Measurements from ENCODE around the gene SYNE1.
"Not testable (repeated sequence)": the region's sequence is repeated elsewhere in the genome, so short reads cannot be mapped to it uniquely, and the experiment has no call there.

SYNE1 gene

DNA sequence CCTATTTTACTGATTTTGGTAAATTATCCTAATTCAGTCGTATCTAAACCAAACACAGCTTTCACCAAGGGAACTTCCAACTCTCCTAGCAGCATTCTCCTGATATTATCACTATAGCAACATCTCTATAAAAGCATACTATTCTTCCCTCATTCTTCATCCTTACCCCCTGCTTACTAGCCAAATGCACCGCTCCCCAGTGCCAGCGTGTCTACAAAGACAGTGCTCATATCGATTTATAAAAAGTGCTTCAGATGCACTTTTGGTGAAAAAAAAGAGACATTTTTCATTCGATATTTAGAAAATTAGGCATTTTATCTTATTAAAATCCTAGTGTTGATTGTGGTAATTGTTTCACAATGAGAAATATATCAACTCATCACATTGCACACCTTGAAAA, 74.0 kb downstream of the SYNE1 start:
- no peak for DNase-seq (ENCODE audit: low spot score)

DNA sequence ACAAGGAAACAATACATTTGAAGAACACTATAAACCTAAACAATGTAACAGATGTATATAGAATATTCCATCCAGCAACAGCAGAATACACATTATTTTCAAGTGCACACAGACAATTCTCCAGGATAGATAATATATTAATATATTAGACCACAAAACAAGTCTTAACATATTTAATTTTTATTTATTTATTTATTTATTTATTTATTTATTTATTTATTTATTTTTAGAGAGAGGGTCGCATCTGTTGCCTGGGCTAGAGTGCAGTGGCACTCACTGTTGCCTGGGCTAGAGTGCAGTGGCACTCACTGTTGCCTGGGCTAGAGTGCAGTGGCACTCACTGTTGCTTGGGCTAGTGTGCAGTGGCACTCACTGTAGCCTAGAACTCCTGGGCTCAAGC, 78.4 kb downstream of the SYNE1 start:
- DNase-seq (ENCODE audit: low spot score): not testable (repeated sequence)

DNA sequence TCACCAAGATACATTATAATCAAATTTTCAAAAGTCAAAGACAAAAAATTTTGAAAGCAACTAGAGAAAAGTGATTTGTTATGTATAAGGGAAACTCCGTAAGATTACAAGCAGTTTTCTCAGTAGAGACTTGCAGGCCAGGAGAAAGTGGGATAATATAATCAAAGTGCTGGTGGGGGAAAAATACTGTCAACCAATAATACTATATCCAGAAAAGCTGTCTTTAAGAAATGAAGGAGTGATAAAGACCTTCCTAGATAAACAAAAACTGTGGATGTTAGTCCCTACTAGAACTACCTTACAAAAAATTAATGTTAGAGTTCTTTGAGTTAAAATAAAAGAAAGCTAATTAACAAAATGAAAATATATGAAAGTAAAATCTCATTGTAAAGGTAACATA, 79.7 kb downstream of the SYNE1 start:
- no peak for DNase-seq (ENCODE audit: low spot score)

DNA sequence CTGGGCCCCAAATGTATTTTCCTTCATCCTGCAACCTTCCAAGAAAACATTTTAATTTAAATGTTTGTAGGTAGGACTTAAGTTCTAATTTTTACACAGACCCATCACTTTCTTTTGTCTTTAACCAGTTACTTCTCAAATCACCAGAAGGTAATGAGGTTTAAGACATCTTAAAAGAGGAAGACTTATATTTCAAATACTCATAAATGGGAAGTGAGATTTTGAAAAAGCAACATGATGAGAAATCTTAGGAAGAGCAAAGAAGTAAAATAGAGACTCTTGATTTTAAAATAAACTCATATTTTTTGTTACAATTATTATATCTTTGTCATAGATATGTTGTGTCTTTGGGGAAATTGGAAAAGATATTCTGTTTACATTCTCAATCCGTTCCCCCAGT, 82.3 kb downstream of the SYNE1 start:
- no peak for DNase-seq (ENCODE audit: low spot score)

DNA sequence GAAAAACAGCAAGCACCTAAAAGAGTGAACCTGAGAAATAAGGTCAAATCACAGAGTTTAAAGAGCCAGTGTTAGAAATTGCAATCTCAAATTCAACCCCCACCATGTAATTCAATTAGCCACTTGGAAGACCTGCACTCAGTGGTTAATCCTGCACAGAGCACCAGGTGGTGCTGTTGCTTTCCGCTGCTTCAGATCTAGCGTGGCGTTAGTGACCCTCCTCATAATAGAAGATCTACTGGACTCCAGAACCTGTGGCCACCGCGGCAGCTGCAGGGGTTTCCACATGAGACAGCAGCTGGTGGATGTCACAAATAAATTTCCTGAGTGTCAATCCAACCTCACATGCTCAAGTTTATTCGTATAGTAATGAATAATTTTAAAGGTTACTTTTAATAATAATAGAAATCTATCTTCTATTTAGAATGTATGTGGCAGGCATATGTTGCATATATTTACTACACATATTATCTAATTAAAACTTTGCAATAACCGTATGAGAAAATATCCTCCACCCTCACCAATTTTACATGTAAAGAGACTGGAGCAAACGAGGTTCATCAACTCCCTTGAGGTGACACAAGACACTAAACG, 84.4 kb downstream of the SYNE1 start:
- DNase-seq (ENCODE audit: low spot score): peak; percentile 59

DNA sequence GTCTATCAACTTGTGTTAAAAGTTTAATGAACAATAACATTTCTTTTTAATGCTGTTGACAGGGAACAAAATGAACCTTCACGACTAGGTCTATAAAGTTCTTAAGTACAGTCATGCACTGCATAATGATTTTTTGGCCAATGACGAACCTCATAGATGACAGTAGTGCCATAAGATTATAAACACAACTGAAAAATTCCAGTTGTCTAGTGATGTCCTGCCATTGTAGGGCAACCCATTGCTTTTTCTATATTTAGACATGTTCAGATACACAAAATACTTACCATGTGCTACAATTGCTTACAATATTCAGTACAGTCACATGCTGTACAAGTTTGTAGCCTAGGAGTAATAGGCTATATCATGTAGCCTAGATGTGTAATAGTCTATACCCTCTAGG, 93.6 kb downstream of the SYNE1 start:
- DNase-seq (ENCODE audit: low spot score): no peak

DNA sequence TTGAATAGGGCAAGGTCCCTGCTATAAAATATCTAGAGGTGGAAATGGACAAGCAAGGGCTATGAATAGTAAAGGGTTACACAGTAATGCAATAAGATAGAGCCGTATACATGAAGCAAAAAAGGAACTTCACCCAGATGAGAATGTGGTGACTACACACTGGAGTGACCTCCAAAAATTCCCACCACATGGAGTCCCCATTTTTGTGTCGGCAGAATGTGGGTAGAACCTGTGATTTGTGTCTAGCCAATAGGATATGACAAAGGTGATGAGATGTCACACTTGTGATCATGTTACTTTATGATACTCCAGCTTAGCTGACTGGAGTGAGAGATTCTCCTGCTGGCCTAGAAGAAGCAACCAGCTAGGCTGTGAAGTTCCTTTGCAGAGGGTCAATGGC, 96.8 kb downstream of the SYNE1 start:
- DNase-seq (ENCODE audit: low spot score): no peak

DNA sequence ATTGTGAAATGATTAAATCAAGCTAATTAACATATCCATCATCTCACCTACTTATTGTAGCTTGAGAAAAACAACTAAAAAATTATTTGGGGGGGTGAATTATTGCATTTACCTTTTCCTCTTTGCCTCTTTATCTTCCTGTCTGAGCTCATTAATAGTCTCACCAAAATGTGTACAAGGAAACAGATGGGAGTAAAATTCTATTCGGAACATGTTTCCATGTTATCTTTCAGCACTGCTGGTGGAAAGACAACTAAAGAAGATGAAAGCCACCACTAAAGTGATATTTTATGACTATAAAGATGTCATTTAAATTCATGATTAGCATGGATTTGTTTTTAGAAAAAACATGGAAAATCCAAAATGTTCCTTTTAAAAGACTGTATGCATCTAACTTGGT, 102.6 kb downstream of the SYNE1 start:
- no peak for DNase-seq (ENCODE audit: low spot score)

DNA sequence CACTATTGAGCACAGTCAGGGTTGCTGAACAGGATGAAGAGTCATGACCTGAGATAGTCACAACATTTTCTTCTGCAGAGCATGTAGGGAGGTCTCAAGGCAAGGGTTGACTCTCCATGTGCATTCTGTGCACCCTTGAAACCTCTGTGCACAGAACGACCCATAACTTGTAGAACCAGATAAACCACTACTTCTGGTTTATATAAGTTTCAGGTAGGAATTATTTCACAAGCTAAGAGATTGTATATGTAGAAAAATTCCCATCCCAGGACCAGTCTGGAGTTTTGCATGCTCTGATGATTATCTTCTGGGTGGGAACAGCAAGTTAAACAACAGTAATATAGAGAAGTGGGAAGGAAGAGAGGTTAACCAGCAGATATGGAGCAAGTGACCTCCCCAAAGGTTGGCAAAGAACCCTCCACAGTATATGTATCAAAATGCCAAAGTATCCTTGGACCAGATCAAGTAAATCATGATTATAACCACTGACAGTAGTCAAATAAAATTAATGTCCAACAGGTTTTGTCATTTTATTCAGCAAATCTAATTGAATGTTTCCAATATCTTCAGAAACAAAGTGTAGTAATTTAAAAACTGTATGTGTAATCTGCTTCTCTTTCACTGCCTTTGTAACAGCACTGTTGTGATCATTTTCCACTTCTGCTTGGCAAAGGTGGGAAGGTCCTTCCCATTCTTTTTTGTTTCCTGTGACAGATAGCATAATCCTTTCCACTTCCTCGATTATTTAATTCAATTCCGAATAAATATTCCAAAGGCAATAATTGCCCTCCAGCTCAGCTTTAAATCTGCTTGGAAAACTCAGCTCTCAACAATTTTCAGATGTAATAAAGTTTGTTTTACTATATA, 104.4 kb downstream of the SYNE1 start:
- no peak for DNase-seq (ENCODE audit: low spot score)

DNA sequence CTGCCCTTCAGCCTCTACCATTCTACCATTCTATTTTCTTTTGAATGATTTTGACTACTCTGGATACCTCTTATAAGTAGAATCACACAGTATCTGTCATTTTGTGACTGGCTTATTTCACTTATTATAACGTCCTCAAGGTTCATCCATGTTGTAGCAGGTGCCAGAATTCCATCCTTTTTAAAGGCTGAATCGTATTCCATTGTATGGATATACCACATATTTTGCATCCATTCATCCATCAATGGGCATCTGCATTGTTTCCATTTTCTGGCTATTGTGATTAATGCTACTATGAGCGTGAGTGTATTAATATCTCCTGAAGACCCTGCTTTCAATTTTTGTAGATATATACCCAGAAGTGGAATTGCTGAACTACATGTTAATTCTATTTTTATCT, 105.5 kb downstream of the SYNE1 start:
- DNase-seq (ENCODE audit: low spot score): no peak

DNA sequence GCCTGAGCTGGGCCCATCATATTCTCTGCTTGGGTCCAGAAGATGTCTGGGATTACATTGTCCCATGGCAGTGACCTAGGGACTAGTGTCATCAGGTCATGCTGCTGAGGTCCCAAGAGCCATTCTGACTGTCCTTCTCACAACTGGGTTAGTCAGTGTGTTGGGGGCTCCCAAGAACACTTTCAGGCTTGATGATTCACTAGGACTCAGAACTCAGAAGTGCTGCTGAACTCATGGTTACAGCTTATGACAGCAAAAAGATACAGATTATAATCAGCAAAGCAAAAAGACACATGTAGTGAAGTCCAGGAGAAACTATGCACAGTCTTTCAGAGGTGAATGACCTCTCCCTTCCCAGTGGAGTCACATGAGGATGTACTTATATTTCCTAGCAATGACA, 107.8 kb downstream of the SYNE1 start:
- no peak for DNase-seq (ENCODE audit: low spot score)

DNA sequence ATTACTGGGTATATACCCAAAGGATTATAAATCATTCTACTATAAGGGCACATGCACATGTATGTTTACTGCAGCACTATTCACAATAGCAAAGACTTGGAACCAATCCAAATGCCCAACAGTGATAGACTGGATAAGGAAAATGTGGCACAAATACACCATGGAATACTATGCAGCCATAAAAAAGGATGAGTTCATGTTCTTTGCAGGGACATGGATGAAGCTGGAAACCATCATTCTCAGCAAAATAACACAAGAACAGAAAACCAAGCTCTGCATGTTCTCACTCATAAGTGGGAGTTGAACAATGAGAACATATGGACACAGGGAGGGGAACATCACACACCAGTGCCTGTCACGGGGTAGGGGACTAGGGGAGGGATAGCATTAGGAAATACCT, 123.0 kb downstream of the SYNE1 start:
- DNase-seq (ENCODE audit: low spot score): not testable (repeated sequence)

DNA sequence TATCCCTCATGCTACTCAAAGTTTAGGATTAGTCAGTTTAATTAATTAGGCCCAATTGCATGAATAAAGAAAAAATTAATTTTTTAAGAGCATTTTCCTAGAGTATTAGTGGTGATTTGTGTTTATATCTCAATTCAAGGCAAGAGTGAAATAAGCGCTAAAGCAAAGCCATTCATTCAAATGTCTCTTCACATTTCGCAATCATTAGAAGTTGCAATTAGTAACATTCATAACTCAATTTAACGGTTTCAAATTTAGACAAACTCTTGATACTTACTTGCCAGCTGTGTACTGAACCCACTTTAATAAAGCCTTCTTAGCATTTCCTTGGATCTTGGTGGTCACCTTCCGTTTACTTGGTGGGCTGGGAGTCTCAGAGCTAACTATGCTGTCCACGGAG, 127.2 kb downstream of the SYNE1 start:
- no peak for DNase-seq (ENCODE audit: low spot score)

DNA sequence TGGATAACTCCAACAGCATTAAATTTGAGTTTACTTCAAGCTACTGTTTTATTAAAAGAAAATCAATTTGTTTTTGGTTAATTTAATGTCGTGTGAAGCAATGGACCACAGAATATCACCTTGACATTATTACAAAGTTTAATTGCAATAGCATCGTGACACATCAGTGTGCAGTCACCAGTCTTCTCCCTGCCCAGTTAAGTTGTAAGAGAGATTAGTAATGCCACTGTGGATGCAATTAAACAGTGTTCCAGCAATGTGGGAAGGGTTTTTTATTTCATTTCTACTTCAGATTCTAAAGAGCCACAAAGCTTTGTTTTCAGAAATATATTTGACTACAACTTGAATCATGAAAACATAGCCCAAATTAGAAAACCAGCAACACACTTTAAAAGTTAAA, 128.7 kb downstream of the SYNE1 start:
- no peak for DNase-seq (ENCODE audit: low spot score)

DNA sequence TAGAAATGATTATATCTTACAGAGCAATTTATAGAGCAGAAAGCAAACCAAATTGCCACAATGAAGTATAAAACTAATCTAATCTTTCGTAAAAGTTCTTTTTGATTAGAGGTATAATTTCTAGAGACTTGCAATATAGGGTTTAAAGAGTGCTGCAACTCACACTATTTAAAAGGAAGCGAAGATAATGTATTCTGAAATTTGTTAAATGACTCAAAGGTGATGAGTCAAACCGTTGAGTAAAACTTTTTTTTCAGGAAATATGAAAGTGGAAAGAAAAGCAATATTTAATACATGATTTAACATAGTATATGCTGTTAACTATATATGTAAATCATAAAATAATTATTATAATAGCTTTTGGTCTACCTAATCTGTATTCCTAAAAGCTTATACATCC, 133.6 kb downstream of the SYNE1 start:
- DNase-seq (ENCODE audit: low spot score): no peak

DNA sequence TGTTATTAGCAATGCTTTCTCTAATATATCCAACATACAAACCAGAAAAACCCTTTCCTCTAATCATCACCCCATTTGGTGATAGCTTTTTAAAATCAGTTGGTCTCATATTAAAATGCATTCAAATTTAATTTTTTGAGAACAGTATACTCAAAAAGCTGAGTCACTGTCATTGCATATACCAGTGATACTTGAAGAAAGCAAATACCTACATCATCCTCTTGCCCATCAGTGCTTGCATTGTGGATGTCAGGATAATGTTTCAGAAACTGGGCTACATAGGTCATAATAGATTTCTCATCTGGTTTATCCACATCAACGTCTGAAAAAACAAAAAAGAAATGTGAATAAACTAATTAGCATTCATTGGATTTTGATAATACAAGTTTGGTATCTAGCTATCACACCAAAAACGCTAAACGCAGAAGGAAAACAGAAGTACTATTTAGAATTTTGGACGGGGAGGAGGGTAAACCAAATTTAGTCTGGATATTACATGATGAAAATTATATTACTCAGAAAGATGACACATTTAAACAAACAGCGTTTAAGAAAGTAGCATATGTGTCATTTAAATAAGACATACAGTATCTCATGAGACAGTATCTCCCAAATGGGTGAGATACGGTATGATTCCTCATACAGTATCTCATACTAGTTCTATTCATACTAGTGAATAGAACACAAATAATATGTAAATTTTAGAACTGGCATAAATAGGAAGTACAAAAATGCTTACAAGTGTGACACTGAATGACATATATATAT, 134.6 kb downstream of the SYNE1 start:
- no peak for DNase-seq (ENCODE audit: low spot score)

DNA sequence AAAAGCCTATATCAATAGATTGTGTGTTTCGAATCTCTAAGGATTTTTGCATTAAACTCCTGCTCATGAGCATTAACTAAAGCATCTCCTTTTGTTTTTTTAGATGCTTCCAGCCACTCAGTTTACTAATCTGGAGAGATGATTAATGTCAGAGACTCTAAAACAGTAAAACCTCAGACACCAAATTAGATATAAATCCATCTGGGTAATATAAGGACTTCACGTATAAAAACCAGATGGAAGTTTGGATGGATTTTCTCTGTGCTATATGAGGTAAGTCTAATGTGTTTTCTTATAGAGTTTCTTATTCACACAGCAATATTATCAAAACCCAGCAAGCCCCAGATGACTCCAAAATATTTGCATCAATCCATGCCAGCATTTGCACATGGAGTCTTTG, 137.2 kb downstream of the SYNE1 start:
- no peak for DNase-seq (ENCODE audit: low spot score)

DNA sequence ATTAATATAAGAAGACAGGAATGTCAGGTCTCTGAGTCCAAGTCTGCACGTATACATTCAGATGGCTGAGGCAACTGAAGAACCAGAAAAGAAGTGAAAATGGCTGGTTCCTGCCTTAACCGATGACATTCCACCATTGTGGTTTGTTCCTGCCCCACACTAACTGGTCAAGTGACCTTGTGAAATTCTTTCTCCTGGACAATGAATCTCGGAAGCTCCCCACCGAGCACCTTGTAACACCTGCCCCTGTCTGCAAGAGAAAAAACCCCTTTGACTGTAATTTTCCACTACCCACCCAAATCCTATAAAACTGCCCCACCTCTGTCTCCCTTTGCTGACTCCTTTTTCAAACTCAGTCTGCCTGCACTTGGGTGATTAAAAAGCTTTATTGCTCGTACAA, 140.4 kb downstream of the SYNE1 start:
- DNase-seq (ENCODE audit: low spot score): no peak

DNA sequence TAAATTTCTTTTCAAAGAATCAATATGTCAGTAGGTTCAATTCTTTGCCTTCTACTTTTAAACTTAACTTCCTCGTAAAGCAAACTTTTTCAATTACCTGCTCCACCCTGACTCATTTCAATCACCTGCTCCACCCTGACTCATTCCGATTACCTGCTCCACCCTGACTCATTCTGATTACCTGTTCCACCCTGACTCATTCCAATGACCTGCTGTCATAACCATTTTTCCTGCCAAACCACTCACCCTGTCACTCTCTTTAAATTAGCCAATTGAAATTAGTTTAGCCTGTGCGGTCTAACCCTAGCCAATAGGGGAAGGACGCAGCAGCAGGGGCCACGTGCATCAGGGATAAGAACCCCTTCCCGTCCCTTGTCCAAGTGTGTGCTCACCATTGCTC, 141.7 kb downstream of the SYNE1 start:
- DNase-seq (ENCODE audit: low spot score): not testable (repeated sequence)

DNA sequence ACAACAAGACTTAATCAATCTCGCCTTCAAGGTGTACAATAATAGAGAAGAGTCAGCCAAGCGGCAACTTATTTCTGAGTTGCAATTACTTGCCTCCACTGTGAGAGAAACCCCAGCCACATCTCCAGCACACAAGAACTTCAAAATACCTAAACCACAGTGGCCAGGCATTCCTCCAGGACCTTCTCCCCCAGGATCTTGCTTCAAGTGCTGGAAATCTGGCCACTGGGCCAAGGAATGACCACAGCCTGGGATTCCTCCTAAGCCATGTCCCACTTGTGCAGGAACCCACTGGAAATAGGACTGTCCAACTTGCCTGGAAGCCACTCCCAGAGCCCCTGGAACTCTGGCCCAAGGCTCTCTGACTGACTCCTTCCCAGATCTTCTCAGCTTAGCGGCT, 144.9 kb downstream of the SYNE1 start:
- DNase-seq (ENCODE audit: low spot score): not testable (repeated sequence)

DNA sequence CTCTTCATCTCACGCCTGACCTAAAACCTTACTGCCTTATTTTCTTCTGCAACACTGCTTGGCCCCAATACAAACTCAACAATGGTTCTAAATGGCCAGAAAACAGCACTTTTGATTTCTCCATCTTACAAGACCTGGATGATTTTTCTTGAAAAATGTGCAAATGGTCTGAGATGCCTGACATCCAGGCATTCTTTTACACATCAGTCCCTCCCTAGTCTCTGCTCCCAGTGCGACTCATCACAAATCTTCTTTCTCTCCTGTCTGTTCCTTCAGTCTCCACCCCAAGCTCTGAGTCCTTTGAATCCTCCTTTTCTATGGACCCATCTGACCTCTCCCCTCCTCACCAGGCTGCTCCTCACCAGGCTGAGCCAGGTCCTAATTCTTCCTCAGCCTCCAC, 145.7 kb downstream of the SYNE1 start:
- DNase-seq (ENCODE audit: low spot score): not testable (repeated sequence)

DNA sequence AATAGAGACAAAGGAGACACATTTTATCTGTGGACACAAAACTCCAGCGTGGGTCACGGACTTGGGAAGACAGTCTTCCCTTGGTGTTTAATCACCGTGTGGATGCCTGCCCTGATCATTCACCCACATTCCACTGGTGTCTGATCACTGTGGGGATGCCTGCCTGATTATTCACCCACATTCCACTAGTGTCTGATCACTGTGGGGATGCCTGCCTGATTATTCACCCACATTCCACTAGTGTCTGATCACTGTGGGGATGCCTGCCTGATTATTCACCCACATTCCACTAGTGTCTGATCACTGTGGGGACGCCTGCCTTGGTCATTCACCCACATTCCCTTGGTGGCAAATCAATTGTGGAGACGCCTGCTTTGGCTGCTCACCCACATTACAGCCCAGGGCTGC, 146.2 kb downstream of the SYNE1 start:
- not testable (repeated sequence) for DNase-seq (ENCODE audit: low spot score)

DNA sequence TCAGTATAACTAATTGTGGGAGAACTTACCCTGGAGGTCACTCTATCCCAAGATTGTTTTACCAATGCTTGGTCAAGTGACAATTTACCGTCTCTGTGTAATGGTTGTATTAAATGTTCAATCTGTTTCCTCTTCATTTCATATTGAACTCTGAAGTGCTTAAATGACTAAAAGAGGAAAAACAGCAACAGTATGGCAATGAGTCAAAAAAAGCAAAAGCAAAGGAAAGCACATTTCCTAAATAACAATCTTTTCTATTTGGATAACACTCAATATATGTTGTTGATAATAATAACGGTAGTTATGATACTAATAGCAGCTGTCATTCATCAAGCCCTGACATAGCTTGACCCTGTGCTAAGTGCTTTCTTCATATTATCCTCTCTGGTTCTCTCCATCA, 152.4 kb downstream of the SYNE1 start:
- no peak for DNase-seq (ENCODE audit: low spot score)
